Vein endothelial cell (primary cell): ENCODE measurements around the gene C4orf51. TPM values are rescaled to one million over a fixed set of nuclear protein-coding genes. Genes with fewer than 3 reads are reported as not detected.

Source experiments
- total RNA-seq: library from RNA; depleted of rRNA; stranded (reverse); fragments of >200 nt; gene quantifications from 2 replicates; pipeline ENCODE4 v1.2.3, GENCODE V29; 2012

C4orf51 gene
- not detected in 2 replicates for total RNA-seq

GRCh38 chr4:145679991-145680455, at the start of gene C4orf51:
Gene C4orf51 (plus strand): TSS chr4:145680146. CDS start chr4:145680204, 58 bp downstream.

Other genes starting within 250 kb of the C4orf51 start
- gene SMAD1, start 198.3 kb upstream of the C4orf51 start, total RNA-seq, result 140 and 243 TPM in 2 replicates
- 2.6 and 3.9 TPM in 2 replicates for gene MMAA, start 60.8 kb upstream of the C4orf51 start, total RNA-seq